HCT116 (cell line): Measurements from ENCODE around the gene ABCC2. TPM values are rescaled to one million over a fixed set of nuclear protein-coding genes. Genes with fewer than 3 reads are reported as not detected.

ENCODE experiments used
- ATAC-seq: fragments of 200-7000 bp; cut with Tn5 transposase; 2 replicates; pipeline ENCODE4 v1.9.1; 2020; ENCODE audit warnings: mild to moderate bottlenecking, moderate library complexity
- BruUV-seq: library from RNA; stranded (reverse); fragments of 400-500 nt; replicated peaks from 2 replicates; lab custom pipeline; 2021; lab: Mats Ljungman, UMichigan
- CTCF ChIA-PET: fragments of 300-600 bp; sonication (Branson Sonifier 250); formaldehyde crosslinking; loops from one replicate; lab custom pipeline; 2021; ENCODE audit warnings: antibody characterized with exemption; lab: Charles Lee
- POLR2A ChIA-PET: fragments of 300-600, 350-600 bp; sonication (Branson Sonifier 250); formaldehyde crosslinking; loops from one replicate; lab custom pipeline; 2021; ENCODE audit warnings: antibody characterized with exemption; lab: Charles Lee
- RAD21 ChIA-PET, 2 experiments: fragments of 300-600 bp; sonication (Branson Sonifier 250); formaldehyde crosslinking; loops; one replicate each; lab custom pipeline; 2023; ENCODE audit warnings: low total read pairs in 2 of 2; ENCODE audit not compliant: uncharacterized antibody in 2 of 2, unreplicated experiment in 2 of 2, low non-redundant PET in 1 of 2; lab: Charles Lee
- DNase-seq: peaks from one replicate; pipeline ENCODE4 v3.0.0-alpha.2; 2010; ENCODE audit warnings: low read depth, low spot score
- H2AFZ ChIP-seq: fragments of 200-600 bp; shearing (Covaris generic), sonication (generic); 2 replicates; pipeline ENCODE4 v1.6.1; 2017; ENCODE audit warnings: low read depth, mixed run types, mixed read lengths, antibody characterized with exemption, low read length; ENCODE audit not compliant: poor library complexity, severe bottlenecking
- H3K27ac ChIP-seq: 2 replicates; pipeline ENCODE4 v1.5.1; 2012; ENCODE audit warnings: low read depth, low read length
- H3K27me3 ChIP-seq: fragments of 200-600 bp; sonication (generic); 2 replicates; pipeline ENCODE4 v1.6.1; 2016; ENCODE audit warnings: mixed run types, low read length, mixed read lengths; ENCODE audit not compliant: insufficient read depth
- H3K36me3 ChIP-seq, 2 experiments: fragments of 200-500 bp in 1 of 2; fragments of 200-600 bp in 1 of 2; sonication (Bioruptor generic) in 1 of 2; sonication (generic) in 1 of 2; 2 replicates each; pipeline versions ENCODE4 v1.5.1 to v1.6.1; 2014 to 2016; ENCODE audit warnings: low read length in 2 of 2, inconsistent platforms in 1 of 2, mixed read lengths in 1 of 2, mixed run types in 1 of 2; ENCODE audit not compliant: insufficient read depth in 2 of 2, control insufficient read depth in 1 of 2
- H3K4me1 ChIP-seq, 2 experiments: fragments of 200-600 bp in 1 of 2; sonication (generic) in 1 of 2; 2 replicates each; pipeline versions ENCODE4 v1.5.1 to v1.6.1; 2012 to 2017; ENCODE audit warnings: low read length in 2 of 2, inconsistent platforms in 1 of 2, mild to moderate bottlenecking in 1 of 2, mixed read lengths in 1 of 2, mixed run types in 1 of 2, moderate library complexity in 1 of 2; ENCODE audit not compliant: insufficient read depth in 2 of 2, control insufficient read depth in 1 of 2
- H3K4me2 ChIP-seq: fragments of 200-600 bp; sonication (generic); 2 replicates; pipeline ENCODE4 v1.6.1; 2017; ENCODE audit warnings: mixed run types, low read length, mixed read lengths
- H3K4me3 ChIP-seq, 2 experiments: fragments of 200-600 bp in 1 of 2; sonication (generic) in 1 of 2; replicated peaks in 1 of 2; 2 replicates each; pipeline ENCODE4 v1.5.1; 2011 to 2016; ENCODE audit warnings: low read length in 2 of 2, control low read depth in 1 of 2, low read depth in 1 of 2, mild to moderate bottlenecking in 1 of 2, mixed read lengths in 1 of 2, mixed run types in 1 of 2
- H3K79me2 ChIP-seq: fragments of 200-600 bp; sonication (generic); 2 replicates; pipeline ENCODE4 v1.6.1; 2017; ENCODE audit warnings: mild to moderate bottlenecking, mixed run types, low read length, moderate library complexity, mixed read lengths; ENCODE audit not compliant: insufficient read depth
- H3K9ac ChIP-seq: fragments of 200-600 bp; sonication (generic); 2 replicates; pipeline ENCODE4 v1.6.1; 2016; ENCODE audit warnings: low read length, mixed read lengths
- H3K9me2 ChIP-seq: fragments of 200-600 bp; sonication (generic), shearing (Covaris generic); 2 replicates; pipeline ENCODE4 v1.6.1; 2017; ENCODE audit warnings: mixed run types, mild to moderate bottlenecking, moderate library complexity; ENCODE audit not compliant: insufficient read depth
- H3K9me3 ChIP-seq, 2 experiments: fragments of 200-500 bp in 1 of 2; fragments of 200-600 bp in 1 of 2; sonication (Bioruptor generic) in 1 of 2; sonication (generic) in 1 of 2; 2 replicates each; pipeline ENCODE4 v1.6.1; 2014 to 2017; ENCODE audit warnings: low read length in 2 of 2, mixed read lengths in 2 of 2, inconsistent platforms in 1 of 2, low read depth in 1 of 2, mild to moderate bottlenecking in 1 of 2, mixed run types in 1 of 2, moderate library complexity in 1 of 2; ENCODE audit not compliant: control insufficient read depth in 1 of 2, insufficient read depth in 1 of 2
- H4K20me1 ChIP-seq: fragments of 200-600 bp; sonication (generic), shearing (Covaris generic); 2 replicates; pipeline ENCODE4 v1.6.1; 2017; ENCODE audit warnings: mixed run types, mild to moderate bottlenecking, moderate library complexity; ENCODE audit not compliant: insufficient read depth
- CBX3 ChIP-seq: IDR thresholded peaks from 2 replicates; pipeline ENCODE4 v1.6.1; 2012; ENCODE audit warnings: low read depth
- EZH2phosphoT487 ChIP-seq: fragments of 200-600 bp; IDR thresholded peaks from 2 replicates; pipeline ENCODE4 v1.6.1; 2018; ENCODE audit warnings: antibody characterized with exemption, borderline replicate concordance
- JUND ChIP-seq: IDR thresholded peaks from 2 replicates; pipeline ENCODE4 v1.6.1; 2012
- POLR2A ChIP-seq: IDR thresholded peaks from 2 replicates; pipeline ENCODE4 v1.7.0; 2011; ENCODE audit warnings: borderline replicate concordance; ENCODE audit not compliant: insufficient read depth, insufficient read length; ENCODE audit errors: extremely low read depth
- POLR2AphosphoS5 ChIP-seq: IDR thresholded peaks from 2 replicates; pipeline ENCODE4 v1.6.1; 2011; ENCODE audit warnings: mild to moderate bottlenecking, low read depth, low read length, moderate library complexity
- RAD21 ChIP-seq: IDR thresholded peaks from 2 replicates; pipeline ENCODE4 v1.6.1; 2012; ENCODE audit warnings: low read depth, mild to moderate bottlenecking
- SP1 ChIP-seq: IDR thresholded peaks from 2 replicates; pipeline ENCODE4 v1.6.1; 2012; ENCODE audit warnings: low read depth
- TCF7L2 ChIP-seq: IDR thresholded peaks from 2 replicates; pipeline ENCODE4 v1.7.0; 2011; ENCODE audit warnings: borderline replicate concordance, inconsistent platforms; ENCODE audit not compliant: insufficient read depth, insufficient read length; ENCODE audit errors: extremely low read depth
- YY1 ChIP-seq: IDR thresholded peaks from 2 replicates; pipeline ENCODE4 v1.6.1; 2011; ENCODE audit warnings: low read length, low read depth, moderate library complexity, mild to moderate bottlenecking; ENCODE audit not compliant: insufficient replicate concordance; ENCODE audit errors: extremely low read depth
- ZBTB33 ChIP-seq: IDR thresholded peaks from 2 replicates; pipeline ENCODE4 v1.6.1; 2011; ENCODE audit warnings: mild to moderate bottlenecking, low read length, moderate library complexity; ENCODE audit not compliant: insufficient replicate concordance; ENCODE audit errors: extremely low read depth
- ZFX ChIP-seq: fragments of 450-650 bp; IDR thresholded peaks from 2 replicates; pipeline ENCODE4 v1.6.1; 2017
- ZNF274 ChIP-seq: fragments of 200-500 bp; sonication (Bioruptor generic); IDR thresholded peaks from 2 replicates; pipeline ENCODE4 v1.6.1; 2014; ENCODE audit warnings: mild to moderate bottlenecking, low read depth, low read length, inconsistent platforms
- intact Hi-C: fragments of 100-400 bp; cut with micrococcal nuclease; formaldehyde crosslinking; loops from 2 replicates; pipeline ENCODE4 v1.10.0; 2022
- total RNA-seq: library from RNA; stranded (reverse); gene quantifications from one replicate; pipeline ENCODE4 v1.2.1, GENCODE V29; 2021; ENCODE audit not compliant: unreplicated experiment
- TF ChIP-seq, protein P1 (sequence below): IDR thresholded peaks from 2 replicates; pipeline ENCODE4 v1.6.1; 2012
- TF ChIP-seq, protein P2 (sequence below), 3 experiments: fragments of 200-600 bp in 1 of 3; sonication (generic) in 1 of 3; IDR thresholded peaks in 2 of 3; conservative IDR thresholded peaks in 1 of 3; 2 replicates each; pipeline ENCODE4 v1.5.1; 2012 to 2017; ENCODE audit warnings: low read depth in 2 of 3, low read length in 2 of 3, antibody characterized with exemption in 1 of 3, borderline replicate concordance in 1 of 3, control low read depth in 1 of 3, mild to moderate bottlenecking in 1 of 3, mixed read lengths in 1 of 3, mixed run types in 1 of 3, moderate library complexity in 1 of 3; ENCODE audit not compliant: insufficient read depth in 1 of 3
- TF ChIP-seq, protein P3 (sequence below): IDR thresholded peaks from 2 replicates; pipeline ENCODE4 v1.6.1; 2012

Gene ABCC2
- total RNA-seq, 1 experiment from 2014 or later: 88.2 TPM

DNA sequence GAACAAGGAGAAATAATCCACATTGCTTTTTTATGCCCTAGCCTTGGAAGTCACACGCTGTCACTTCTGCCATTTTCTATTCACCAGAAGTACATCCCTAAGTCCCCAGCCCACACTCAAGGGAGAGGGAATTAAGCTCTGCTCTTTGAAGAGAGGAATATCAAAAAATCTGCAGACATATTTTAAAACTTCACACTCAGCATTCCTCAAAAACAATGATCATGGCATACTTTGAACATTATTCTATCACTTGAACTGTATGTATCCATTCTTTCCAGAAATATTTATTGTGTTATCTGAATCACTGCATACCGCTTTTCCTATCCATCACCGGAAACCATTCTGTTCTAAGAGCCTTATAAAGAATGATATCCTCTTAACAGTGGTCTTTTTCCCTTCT, 9.4 kb downstream of the ABCC2 start:
- H2AFZ ChIP-seq: no peak overlapping the region
- H3K4me3 ChIP-seq: no peak overlapping the region
- no peak overlapping the region for H3K4me2 ChIP-seq
- POLR2A ChIA-PET: interaction anchor here (1.2 kb wide), 1 partner anchor 26 kb away, joined by 3 read pairs; no protein-coding TSS in a partner anchor
- no TSS peak for BruUV-seq
- RAD21 ChIA-PET: no interaction called here
- H3K9ac ChIP-seq: no peak overlapping the region
- CTCF ChIA-PET: no interaction called here
- intact Hi-C loops: no loop called here
- no peaks in the 10 kb centered on the region for H3K9me3 ChIP-seq
- no peak overlapping the region for H3K27ac ChIP-seq
- H3K27me3 ChIP-seq: no peaks in the 10 kb centered on the region
- no peaks in the 10 kb centered on the region for H4K20me1 ChIP-seq
- TF ChIP-seq SP1 (no peak), ZBTB33 (no peak), RAD21 (no peak), CBX3 (no peak), JUND (no peak), EZH2phosphoT487 (no peak), TCF7L2 (no peak), YY1 (no peak)
- H3K79me2 ChIP-seq: no peaks in the 10 kb centered on the region; the same call in 1 of the 2 replicates
- H3K9me2 ChIP-seq: no peaks in the 10 kb centered on the region
- peaks cover 7 to 10% of the 10 kb centered on the region in 2 experiments; a peak in 2 of 4 replicates for H3K4me1 ChIP-seq
- peaks cover 30 to 72% of the 10 kb centered on the region in 2 experiments; a peak in 3 of 4 replicates for H3K36me3 ChIP-seq
- DNase-seq (no peak), ATAC-seq (no peak)

GRCh38 chr10:99793819-99794218, 11.4 kb downstream of the ABCC2 start:
- peaks cover 3 to 4% of the 10 kb centered on the region in 2 experiments; a peak in 2 of 4 replicates for H3K4me1 ChIP-seq
- ChIA-PET POLR2A (no interaction called here), CTCF (no interaction called here), RAD21 (no interaction called here)
- H3K27me3 ChIP-seq: no peaks in the 10 kb centered on the region
- DNase-seq (no peak), ATAC-seq (no peak)
- TF ChIP-seq POLR2AphosphoS5: no peak
- TF ChIP-seq, protein P1, sequence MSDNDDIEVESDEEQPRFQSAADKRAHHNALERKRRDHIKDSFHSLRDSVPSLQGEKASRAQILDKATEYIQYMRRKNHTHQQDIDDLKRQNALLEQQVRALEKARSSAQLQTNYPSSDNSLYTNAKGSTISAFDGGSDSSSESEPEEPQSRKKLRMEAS: no peak
- no peak for TF ChIP-seq ZFX
- TF ChIP-seq, protein P2, sequence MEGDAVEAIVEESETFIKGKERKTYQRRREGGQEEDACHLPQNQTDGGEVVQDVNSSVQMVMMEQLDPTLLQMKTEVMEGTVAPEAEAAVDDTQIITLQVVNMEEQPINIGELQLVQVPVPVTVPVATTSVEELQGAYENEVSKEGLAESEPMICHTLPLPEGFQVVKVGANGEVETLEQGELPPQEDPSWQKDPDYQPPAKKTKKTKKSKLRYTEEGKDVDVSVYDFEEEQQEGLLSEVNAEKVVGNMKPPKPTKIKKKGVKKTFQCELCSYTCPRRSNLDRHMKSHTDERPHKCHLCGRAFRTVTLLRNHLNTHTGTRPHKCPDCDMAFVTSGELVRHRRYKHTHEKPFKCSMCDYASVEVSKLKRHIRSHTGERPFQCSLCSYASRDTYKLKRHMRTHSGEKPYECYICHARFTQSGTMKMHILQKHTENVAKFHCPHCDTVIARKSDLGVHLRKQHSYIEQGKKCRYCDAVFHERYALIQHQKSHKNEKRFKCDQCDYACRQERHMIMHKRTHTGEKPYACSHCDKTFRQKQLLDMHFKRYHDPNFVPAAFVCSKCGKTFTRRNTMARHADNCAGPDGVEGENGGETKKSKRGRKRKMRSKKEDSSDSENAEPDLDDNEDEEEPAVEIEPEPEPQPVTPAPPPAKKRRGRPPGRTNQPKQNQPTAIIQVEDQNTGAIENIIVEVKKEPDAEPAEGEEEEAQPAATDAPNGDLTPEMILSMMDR (IDR thresholded peaks at IDR 0.05 in 2 of 3, conservative IDR thresholded peaks at IDR 0.05 in 1 of 3; ENCODE audit: borderline replicate concordance in 1 of 3, insufficient read depth in 1 of 3, low read depth in 2 of 3, low read length in 2 of 3): no peak
- TF ChIP-seq, protein P3, sequence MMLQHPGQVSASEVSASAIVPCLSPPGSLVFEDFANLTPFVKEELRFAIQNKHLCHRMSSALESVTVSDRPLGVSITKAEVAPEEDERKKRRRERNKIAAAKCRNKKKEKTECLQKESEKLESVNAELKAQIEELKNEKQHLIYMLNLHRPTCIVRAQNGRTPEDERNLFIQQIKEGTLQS: no peak
- no peak for TF ChIP-seq YY1
- TF ChIP-seq JUND: no peak
- no peak for TF ChIP-seq POLR2A
- no peak for TF ChIP-seq ZNF274
- H2AFZ ChIP-seq: no peak overlapping the region
- H3K4me3 ChIP-seq: no peak overlapping the region
- no peak overlapping the region for H3K9ac ChIP-seq
- no peaks in the 10 kb centered on the region for H3K9me2 ChIP-seq
- no peaks in the 10 kb centered on the region for H3K9me3 ChIP-seq
- H4K20me1 ChIP-seq: no peaks in the 10 kb centered on the region
- no peaks in the 10 kb centered on the region; the same call in 1 of the 2 replicates for H3K79me2 ChIP-seq
- no TSS peak for BruUV-seq
- H3K27ac ChIP-seq: no peak overlapping the region
- peaks cover 37 to 80% of the 10 kb centered on the region in 2 experiments; a peak in 3 of 4 replicates for H3K36me3 ChIP-seq
- H3K4me2 ChIP-seq: no peak overlapping the region
- intact Hi-C loops: no loop called here
